ENCODE measurements around the gene OPTC.

The OPTC gene

GRCh38 chr1:203528976-203529835 is 35.3 kb downstream of the OPTC start:
- no peak for DNase-seq (ENCODE audit: low spot score)
- in situ Hi-C loops (cut with MboI; ENCODE audit: low pct_unique_long_range_greater_than_20kb, low sequenced_read_pairs, unreplicated experiment) = no loop called here
- no peak for TF ChIP-seq CTCF (IDR thresholded peaks at IDR 0.05; ENCODE audit: extremely low read depth, insufficient read depth, missing control alignments)

GRCh38 chr1:203531063-203531462 is 37.1 kb downstream of the OPTC start:
- no peak for TF ChIP-seq CTCF (IDR thresholded peaks at IDR 0.05; ENCODE audit: extremely low read depth, insufficient read depth, missing control alignments)
- in situ Hi-C loops (cut with MboI; ENCODE audit: low pct_unique_long_range_greater_than_20kb, low sequenced_read_pairs, unreplicated experiment) = no loop called here
- no peak for DNase-seq (ENCODE audit: low spot score)

GRCh38 chr1:203534012-203534411 is 40.1 kb downstream of the OPTC start:
- no peak for DNase-seq (ENCODE audit: low spot score)
- no peak for TF ChIP-seq CTCF (IDR thresholded peaks at IDR 0.05; ENCODE audit: extremely low read depth, insufficient read depth, missing control alignments)
- in situ Hi-C loops (cut with MboI; ENCODE audit: low pct_unique_long_range_greater_than_20kb, low sequenced_read_pairs, unreplicated experiment) = no loop called here

- DNase-seq (ENCODE audit: low spot score) = no peak
- in situ Hi-C loops (cut with MboI; ENCODE audit: low pct_unique_long_range_greater_than_20kb, low sequenced_read_pairs, unreplicated experiment) = no loop called here
- no peak for TF ChIP-seq CTCF (IDR thresholded peaks at IDR 0.05; ENCODE audit: extremely low read depth, insufficient read depth, missing control alignments)
These were observed 40.6 kb downstream of the OPTC start for GRCh38 chr1:203534526-203534925.

GRCh38 chr1:203536575-203536974 is 42.6 kb downstream of the OPTC start:
- no peak for TF ChIP-seq CTCF (IDR thresholded peaks at IDR 0.05; ENCODE audit: extremely low read depth, insufficient read depth, missing control alignments)
- DNase-seq (ENCODE audit: low spot score) = no peak

GRCh38 chr1:203536980-203537455 is 43.1 kb downstream of the OPTC start:
- TF ChIP-seq CTCF (IDR thresholded peaks at IDR 0.05; ENCODE audit: extremely low read depth, insufficient read depth, missing control alignments) = no peak
- no peak for DNase-seq (ENCODE audit: low spot score)
- in situ Hi-C loops (cut with MboI; ENCODE audit: low pct_unique_long_range_greater_than_20kb, low sequenced_read_pairs, unreplicated experiment) = no loop called here

More at GRCh38 chr1:203536575-203536974, 42.6 kb downstream of the OPTC start:
- in situ Hi-C loops (cut with MboI; ENCODE audit: low pct_unique_long_range_greater_than_20kb, low sequenced_read_pairs, unreplicated experiment) = no loop called here

All from GM13977 (cell line).